Lower leg skin (tissue), 4 donors: ENCODE measurements around the gene POLK. TPM values are rescaled to one million over a fixed set of nuclear protein-coding genes. Genes with fewer than 3 reads are reported as not detected.
"Not testable (repeated sequence)": the region's sequence is repeated elsewhere in the genome, so short reads cannot be mapped to it uniquely, and the experiment has no call there.

Source experiments
- DNase-seq, 2 donors: peaks; one replicate each; pipeline ENCODE4 v3.0.0-alpha.2; 2019; ENCODE audit warnings: low spot score in 2 of 2
- H3K4me3 ChIP-seq: fragments of 200-600 bp; sonication (generic); 2 replicates; pipeline ENCODE4 v1.5.1; 2017; ENCODE audit warnings: mild to moderate bottlenecking, low read depth; ENCODE audit not compliant: poor library complexity, severe bottlenecking
- POLR2A ChIP-seq, 2 donors: fragments of 450-650 bp; IDR thresholded peaks; one replicate each; pipeline ENCODE4 v1.6.1; 2016 to 2017; ENCODE audit warnings: antibody characterized with exemption in 2 of 2, mild to moderate bottlenecking in 1 of 2, moderate library complexity in 1 of 2
- WGBS, 2 donors: methylation state at CpG; one replicate each; pipeline ENCODE4 v1.1.5; 2018; 5-methylcytosine and 5-hydroxymethylcytosine counted together
- intact Hi-C: fragments of 100-400 bp; cut with DNase I; formaldehyde crosslinking; loops from one replicate; pipeline ENCODE4 v1.15.0; 2023; ENCODE audit warnings: low total_unique reads
- total RNA-seq, 4 donors: library from RNA; depleted of rRNA; stranded (reverse); fragments of >200 nt; gene quantifications; one replicate each; pipeline ENCODE4 v1.1.0, GENCODE V29; 2016
- TF ChIP-seq, protein P1 (sequence below), 3 donors: fragments of 450-650 bp; IDR thresholded peaks; one replicate each; pipeline ENCODE4 v1.5.1; 2016; ENCODE audit warnings: antibody characterized with exemption in 3 of 3, mild to moderate bottlenecking in 3 of 3, moderate library complexity in 2 of 3

Gene POLK
- total RNA-seq, 4 donors from 2014 or later, result 18.0 to 24.9 (median 19.7) TPM

DNA sequence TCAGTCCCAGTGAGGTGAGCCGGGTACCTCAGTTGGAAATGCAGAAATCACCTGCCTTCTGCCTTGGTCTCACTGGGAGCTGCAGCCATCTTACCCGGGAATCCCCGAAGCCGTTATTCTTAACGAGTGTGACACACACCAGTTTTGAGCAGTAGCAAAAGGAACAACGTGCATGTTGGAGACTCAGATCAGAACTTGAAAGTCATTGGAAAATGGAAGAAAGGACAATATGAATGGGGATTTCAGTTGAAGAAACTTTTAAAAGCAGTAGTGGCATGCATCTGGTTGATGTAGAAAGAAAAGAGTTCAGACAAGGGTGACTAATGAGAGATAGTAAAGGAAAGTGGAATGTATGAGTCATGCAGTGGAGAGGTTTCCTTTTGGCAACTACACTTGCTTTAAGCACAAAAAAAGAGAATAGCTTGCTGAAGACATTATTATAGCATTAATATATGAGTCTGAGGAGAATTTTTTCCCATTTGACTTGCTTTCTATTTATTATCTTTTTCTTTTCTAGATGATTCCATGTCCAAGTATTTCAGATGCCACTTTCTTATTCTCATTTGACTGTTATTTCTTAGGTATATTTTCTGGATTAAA lies 55.1 kb downstream of the POLK start:
- intact Hi-C loops, result no loop called here
- no peak for DNase-seq
- TF ChIP-seq POLR2A (IDR thresholded peaks at IDR 0.05), result no peak
- TF ChIP-seq, protein P1, sequence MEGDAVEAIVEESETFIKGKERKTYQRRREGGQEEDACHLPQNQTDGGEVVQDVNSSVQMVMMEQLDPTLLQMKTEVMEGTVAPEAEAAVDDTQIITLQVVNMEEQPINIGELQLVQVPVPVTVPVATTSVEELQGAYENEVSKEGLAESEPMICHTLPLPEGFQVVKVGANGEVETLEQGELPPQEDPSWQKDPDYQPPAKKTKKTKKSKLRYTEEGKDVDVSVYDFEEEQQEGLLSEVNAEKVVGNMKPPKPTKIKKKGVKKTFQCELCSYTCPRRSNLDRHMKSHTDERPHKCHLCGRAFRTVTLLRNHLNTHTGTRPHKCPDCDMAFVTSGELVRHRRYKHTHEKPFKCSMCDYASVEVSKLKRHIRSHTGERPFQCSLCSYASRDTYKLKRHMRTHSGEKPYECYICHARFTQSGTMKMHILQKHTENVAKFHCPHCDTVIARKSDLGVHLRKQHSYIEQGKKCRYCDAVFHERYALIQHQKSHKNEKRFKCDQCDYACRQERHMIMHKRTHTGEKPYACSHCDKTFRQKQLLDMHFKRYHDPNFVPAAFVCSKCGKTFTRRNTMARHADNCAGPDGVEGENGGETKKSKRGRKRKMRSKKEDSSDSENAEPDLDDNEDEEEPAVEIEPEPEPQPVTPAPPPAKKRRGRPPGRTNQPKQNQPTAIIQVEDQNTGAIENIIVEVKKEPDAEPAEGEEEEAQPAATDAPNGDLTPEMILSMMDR (IDR thresholded peaks at IDR 0.05), result no peak
- WGBS, 2 donors, result 45 to 52% methylated on average over 6 of the region's 6 CpGs
- no peak overlapping the region for H3K4me3 ChIP-seq

DNA sequence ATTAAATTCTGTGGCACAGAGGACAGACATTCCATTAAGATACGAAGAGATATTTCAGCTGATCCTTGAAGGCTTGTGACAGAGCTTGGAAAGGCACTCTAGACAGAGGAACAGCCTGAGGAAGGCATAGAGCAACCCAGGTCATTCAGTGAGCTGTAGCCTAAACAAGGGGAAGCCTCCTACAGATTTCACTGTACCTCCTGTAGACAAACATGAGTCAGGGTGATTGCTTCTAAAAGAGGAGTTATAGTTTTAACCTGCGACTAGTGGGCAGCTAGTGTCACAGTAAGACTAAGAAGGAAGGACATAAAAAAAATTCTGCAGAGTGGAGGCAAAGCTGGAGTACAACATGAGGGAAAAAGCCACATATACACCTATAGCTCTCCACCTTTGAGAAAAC lies 56.0 kb downstream of the POLK start:
- WGBS, 2 donors, result 56 to 63% methylated on average over 2 of the region's 2 CpGs
- DNase-seq, result no peak
- no peak overlapping the region for H3K4me3 ChIP-seq
- TF ChIP-seq, protein P1 (IDR thresholded peaks at IDR 0.05), result no peak
- no peak for TF ChIP-seq POLR2A (IDR thresholded peaks at IDR 0.05)
- intact Hi-C loops, result no loop called here

DNA sequence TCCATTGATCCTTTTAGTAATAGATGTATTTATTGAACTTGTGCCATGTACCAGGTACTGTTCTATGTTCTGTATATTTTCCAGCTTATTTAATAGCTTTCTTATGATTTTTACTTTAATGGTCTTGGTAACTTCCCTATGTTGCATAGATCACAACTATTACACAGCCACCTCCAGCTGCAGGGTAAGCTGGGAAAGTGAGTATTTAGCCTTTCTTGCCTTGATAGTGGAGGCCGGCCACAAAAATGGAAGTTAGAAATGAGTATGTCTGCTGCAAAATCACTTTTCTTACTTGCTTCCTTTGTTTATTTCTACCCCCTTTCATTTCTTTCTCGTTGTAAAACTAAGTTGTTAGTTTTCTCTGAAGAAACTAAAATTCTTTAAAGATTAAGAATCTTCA lies 56.5 kb downstream of the POLK start:
- no peak for DNase-seq
- WGBS, 2 donors, result 87 to 91% methylated on average over 2 of the region's 2 CpGs
- intact Hi-C loops, result no loop called here
- H3K4me3 ChIP-seq, result no peak overlapping the region
- TF ChIP-seq POLR2A (IDR thresholded peaks at IDR 0.05), result no peak
- TF ChIP-seq, protein P1 (IDR thresholded peaks at IDR 0.05), result no peak

- intact Hi-C loops, result no loop called here
- no peak for DNase-seq
- TF ChIP-seq, protein P1 (IDR thresholded peaks at IDR 0.05), result no peak
- no peak for TF ChIP-seq POLR2A (IDR thresholded peaks at IDR 0.05)
- no peak overlapping the region for H3K4me3 ChIP-seq
- WGBS, 2 donors, result 86 to 89% methylated on average over 2 of the region's 2 CpGs
Observed at GRCh38 chr5:75571547-75571946, 59.9 kb downstream of the POLK start.

DNA sequence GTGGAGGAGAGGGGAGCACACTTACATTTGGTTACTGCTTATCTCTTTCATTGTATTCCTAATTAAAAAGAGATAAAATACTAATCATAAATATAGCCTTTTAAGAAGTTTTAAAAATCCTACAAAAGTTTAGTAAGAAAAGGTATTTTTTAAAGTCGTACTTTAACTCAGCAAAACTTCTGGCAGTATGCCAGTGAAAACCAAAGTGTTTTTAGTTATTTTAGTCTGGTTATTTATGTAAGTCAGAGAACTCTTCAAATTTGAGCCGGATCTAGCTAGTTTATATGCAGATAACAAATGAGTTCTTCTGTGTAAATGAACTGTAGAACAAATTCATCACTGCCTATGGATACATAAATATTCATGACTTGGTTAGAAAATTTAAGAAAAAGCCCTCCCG lies 63.1 kb downstream of the POLK start:
- DNase-seq, result no peak
- intact Hi-C loops, result no loop called here
- 64% methylated on average over 3 of the region's 3 CpGs for WGBS, 2 donors
- H3K4me3 ChIP-seq, result no peak overlapping the region
- TF ChIP-seq POLR2A (IDR thresholded peaks at IDR 0.05), result no peak
- TF ChIP-seq, protein P1 (IDR thresholded peaks at IDR 0.05), result no peak

- DNase-seq, H3K4me3 ChIP-seq, intact Hi-C loops: not testable (repeated sequence)
- WGBS, 2 donors, result 95 to 97% methylated on average over 8 of the region's 8 CpGs
Observed at GRCh38 chr5:75578280-75578679, 66.6 kb downstream of the POLK start.
